GM21526 (cell line): ENCODE measurements around the gene MIOS.

Experiments used
- ATAC-seq: cut with Tn5 transposase; IDR thresholded peaks from one replicate; pipeline ENCODE4 v1.9.1; 2021; ENCODE audit warnings: moderate library complexity; ENCODE audit not compliant: unreplicated experiment, low FRiP score

Gene MIOS

GRCh38 chr7:7581531-7582179 is 15.0 kb downstream of the MIOS start:
- no peak for ATAC-seq

GRCh38 chr7:7582596-7582995 is 15.9 kb downstream of the MIOS start:
- no peak for ATAC-seq

- ATAC-seq, result no peak
These were observed 17.0 kb downstream of the MIOS start for GRCh38 chr7:7583731-7584130.

- ATAC-seq, result no peak
These were observed 18.0 kb downstream of the MIOS start for GRCh38 chr7:7584653-7585052.

GRCh38 chr7:7585241-7585928 is 18.7 kb downstream of the MIOS start:
- ATAC-seq, result no peak

GRCh38 chr7:7595451-7595850 is 28.8 kb downstream of the MIOS start:
- no peak for ATAC-seq

GRCh38 chr7:7596176-7596575 is 29.5 kb downstream of the MIOS start:
- no peak for ATAC-seq

- ATAC-seq, result no peak
These were observed 40.3 kb downstream of the MIOS start for GRCh38 chr7:7607010-7607409.

GRCh38 chr7:7609330-7609729 is 42.6 kb downstream of the MIOS start:
- no peak for ATAC-seq

- no peak for ATAC-seq
These were observed 45.8 kb downstream of the MIOS start for GRCh38 chr7:7612519-7612918.

- no peak for ATAC-seq
These were observed 46.5 kb downstream of the MIOS start for GRCh38 chr7:7613210-7613609.

GRCh38 chr7:7614018-7614741 is 47.5 kb downstream of the MIOS start:
- ATAC-seq, result no peak

GRCh38 chr7:7617550-7617949 is 50.9 kb downstream of the MIOS start:
- ATAC-seq, result no peak

- no peak for ATAC-seq
These were observed 51.7 kb downstream of the MIOS start for GRCh38 chr7:7618410-7618809.

GRCh38 chr7:7620236-7620635 is 53.6 kb downstream of the MIOS start:
- no peak for ATAC-seq

GRCh38 chr7:7620644-7621210 is 54.0 kb downstream of the MIOS start:
- no peak for ATAC-seq

- ATAC-seq, result no peak
These were observed 61.8 kb downstream of the MIOS start for GRCh38 chr7:7628476-7628875.

GRCh38 chr7:7630626-7631329 is 64.1 kb downstream of the MIOS start:
- no peak for ATAC-seq

- no peak for ATAC-seq
These were observed 72.7 kb downstream of the MIOS start for GRCh38 chr7:7639421-7639820.

- ATAC-seq, result peak; percentile 10
These were observed 73.2 kb downstream of the MIOS start for GRCh38 chr7:7639847-7640220.
